Smooth muscle cell (in vitro differentiated cells): ENCODE results near the gene SNU13. TPM values are rescaled to one million over a fixed set of nuclear protein-coding genes. Genes with fewer than 3 reads are reported as not detected.
"Not testable (repeated sequence)": the region's sequence is repeated elsewhere in the genome, so short reads cannot be mapped to it uniquely, and the experiment has no call there.

Experiments used
- DNase-seq: peaks from one replicate; lab custom pipeline; 2025; ENCODE audit not compliant: unreplicated experiment; lab: John Stamatoyannopoulos, UW
- H2AFZ ChIP-seq: fragments of 200-600 bp; sonication (generic); 2 replicates; pipeline ENCODE4 v1.6.0; 2016; ENCODE audit warnings: antibody characterized with exemption, low read depth, mild to moderate bottlenecking
- H3F3A ChIP-seq: fragments of 200-600 bp; sonication (generic); 2 replicates; pipeline ENCODE4 v1.6.0; 2017; ENCODE audit warnings: antibody characterized with exemption, low read depth
- H3K27ac ChIP-seq: fragments of 200-600 bp; sonication (generic); 2 replicates; pipeline ENCODE4 v1.5.1; 2016; ENCODE audit warnings: low read depth, mild to moderate bottlenecking
- H3K27me3 ChIP-seq: fragments of 200-600 bp; sonication (generic); 2 replicates; pipeline ENCODE4 v1.6.1; 2016; ENCODE audit warnings: low read depth, mild to moderate bottlenecking
- H3K36me3 ChIP-seq: fragments of 200-600 bp; sonication (generic); 2 replicates; pipeline ENCODE4 v1.5.1; 2016; ENCODE audit warnings: low read depth
- H3K4me1 ChIP-seq: fragments of 200-600 bp; sonication (generic); 2 replicates; pipeline ENCODE4 v1.5.1; 2016; ENCODE audit warnings: low read depth
- H3K4me2 ChIP-seq: fragments of 200-600 bp; sonication (generic); 2 replicates; pipeline ENCODE4 v1.6.0; 2016; ENCODE audit warnings: mild to moderate bottlenecking
- H3K4me3 ChIP-seq: fragments of 200-600 bp; sonication (generic); 2 replicates; pipeline ENCODE4 v1.5.1; 2016; ENCODE audit warnings: mild to moderate bottlenecking
- H3K79me2 ChIP-seq: fragments of 200-600 bp; sonication (generic); 2 replicates; pipeline ENCODE4 v1.6.0; 2016; ENCODE audit warnings: low read depth, mild to moderate bottlenecking
- H3K9ac ChIP-seq: fragments of 200-600 bp; sonication (generic); 2 replicates; pipeline ENCODE4 v1.6.0; 2016; ENCODE audit warnings: low read depth
- H3K9me3 ChIP-seq: fragments of 200-600 bp; sonication (generic); replicated peaks from 2 replicates; pipeline ENCODE4 v1.5.1; 2016; ENCODE audit warnings: low read depth
- H4K20me1 ChIP-seq: fragments of 200-600 bp; sonication (generic); 2 replicates; pipeline ENCODE4 v1.6.0; 2016; ENCODE audit warnings: low read depth
- CTCF ChIP-seq: fragments of 200-600 bp; sonication (generic); IDR thresholded peaks from 2 replicates; pipeline ENCODE4 v1.5.1; 2017; ENCODE audit warnings: borderline replicate concordance, mild to moderate bottlenecking, antibody characterized with exemption; ENCODE audit not compliant: insufficient read depth, poor library complexity, severe bottlenecking
- WGBS: methylation state at CpG from one replicate; pipeline ENCODE4 v1.1.7; 2016; ENCODE audit warnings: low lambda C conversion rate; 5-methylcytosine and 5-hydroxymethylcytosine counted together
- polyA plus RNA-seq: library from polyadenylated mRNA; unstranded; fragments of >200 nt; fragmentation: Nextera tagmentation; extraction: Ambion mirVana; gene quantifications from 2 replicates; pipeline ENCODE4 v1.2.1, GENCODE V29; 2016
- small RNA-seq: library from RNA; depleted of rRNA; stranded (forward); fragments of <200 nt; gene quantifications from one replicate; pipeline ENCODE3, GENCODE V24; 2014
- total RNA-seq: library from RNA; depleted of rRNA; stranded (reverse); fragments of >200 nt; gene quantifications from 2 replicates; pipeline ENCODE4 v1.2.3, GENCODE V29; 2014

The SNU13 gene
- total and polyA plus RNA-seq, 2 experiments from 2014 or later, result 142 to 250 TPM

DNA sequence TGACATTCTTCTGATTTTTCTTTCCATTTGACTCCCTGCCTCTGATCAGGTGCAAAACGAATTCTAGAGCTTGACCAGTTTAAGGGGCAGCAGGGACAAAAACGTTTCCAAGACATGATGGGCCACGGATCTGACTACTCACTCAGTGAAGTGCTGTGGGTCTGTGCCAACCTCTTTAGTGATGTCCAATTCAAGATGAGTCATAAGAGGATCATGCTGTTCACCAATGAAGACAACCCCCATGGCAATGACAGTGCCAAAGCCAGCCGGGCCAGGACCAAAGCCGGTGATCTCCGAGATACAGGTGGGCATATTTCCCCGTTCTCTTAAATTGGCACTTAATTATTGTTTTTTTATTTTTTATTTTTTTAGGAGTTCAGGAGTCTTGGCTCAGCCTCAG is 52.2 kb downstream of the SNU13 start:
- peaks cover 45% of the 10 kb centered on the region for H4K20me1 ChIP-seq
- H3K27ac ChIP-seq, result no peak overlapping the region
- 97% methylated on average over 7 of the region's 7 CpGs for WGBS
- H3K4me3 ChIP-seq, result no peak overlapping the region
- H3K9ac ChIP-seq, result no peak overlapping the region
- H3K4me2 ChIP-seq, result no peak overlapping the region
- no peaks in the 10 kb centered on the region for H3F3A ChIP-seq
- TF ChIP-seq CTCF, result no peak
- H3K4me1 ChIP-seq, result no peaks in the 10 kb centered on the region
- DNase-seq, result no peak
- H3K36me3 ChIP-seq, result peaks cover 13% of the 10 kb centered on the region
- H3K27me3 ChIP-seq, result no peaks in the 10 kb centered on the region
- no peaks in the 10 kb centered on the region for H3K9me3 ChIP-seq
- no peak overlapping the region for H2AFZ ChIP-seq
- H3K79me2 ChIP-seq, result peaks cover 17% of the 10 kb centered on the region

GRCh38 chr22:41634610-41635009 is 54.1 kb downstream of the SNU13 start:
- not testable (repeated sequence) for H3K9ac ChIP-seq, H3K36me3 ChIP-seq
- 93% methylated on average over 7 of the region's 8 CpGs for WGBS

DNA sequence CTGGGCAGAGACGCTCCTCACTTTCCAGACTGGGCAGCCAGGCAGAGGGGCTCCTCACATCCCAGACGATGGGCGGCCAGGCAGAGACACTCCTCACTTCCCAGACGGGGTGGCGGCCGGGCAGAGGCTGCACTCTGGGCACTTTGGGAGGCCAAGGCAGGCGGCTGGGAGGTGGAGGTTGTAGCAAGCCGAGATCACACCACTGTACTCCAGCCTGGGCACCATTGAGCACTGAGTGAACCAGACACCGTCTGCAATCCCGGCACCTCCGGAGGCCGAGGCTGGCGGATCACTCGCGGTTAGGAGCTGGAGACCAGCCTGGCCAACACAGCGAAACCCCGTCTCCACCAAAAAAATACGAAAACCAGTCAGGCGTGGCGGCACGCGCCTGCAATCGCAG is 57.1 kb downstream of the SNU13 start:
- DNase-seq, H3K27ac ChIP-seq, H3K4me1 ChIP-seq, H3F3A ChIP-seq, H3K9ac ChIP-seq, H3K4me2 ChIP-seq, H2AFZ ChIP-seq, H3K9me3 ChIP-seq, H3K27me3 ChIP-seq, H3K4me3 ChIP-seq: not testable (repeated sequence)
- Histone ChIP-seq H4K20me1 (peaks cover 62% of the 10 kb centered on the region), H3K79me2 (peaks cover 28% of the 10 kb centered on the region), H3K36me3 (peaks cover 25% of the 10 kb centered on the region)
- WGBS, result 96% methylated on average over 11 of the region's 23 CpGs

More at GRCh38 chr22:41634610-41635009, 54.1 kb downstream of the SNU13 start:
- H2AFZ ChIP-seq, H3K79me2 ChIP-seq, H3K27me3 ChIP-seq, H3K9me3 ChIP-seq, H3K4me1 ChIP-seq, H3K27ac ChIP-seq, H3F3A ChIP-seq, H3K4me3 ChIP-seq, DNase-seq, H3K4me2 ChIP-seq: not testable (repeated sequence)
- H4K20me1 ChIP-seq, result peaks cover 42% of the 10 kb centered on the region

DNA sequence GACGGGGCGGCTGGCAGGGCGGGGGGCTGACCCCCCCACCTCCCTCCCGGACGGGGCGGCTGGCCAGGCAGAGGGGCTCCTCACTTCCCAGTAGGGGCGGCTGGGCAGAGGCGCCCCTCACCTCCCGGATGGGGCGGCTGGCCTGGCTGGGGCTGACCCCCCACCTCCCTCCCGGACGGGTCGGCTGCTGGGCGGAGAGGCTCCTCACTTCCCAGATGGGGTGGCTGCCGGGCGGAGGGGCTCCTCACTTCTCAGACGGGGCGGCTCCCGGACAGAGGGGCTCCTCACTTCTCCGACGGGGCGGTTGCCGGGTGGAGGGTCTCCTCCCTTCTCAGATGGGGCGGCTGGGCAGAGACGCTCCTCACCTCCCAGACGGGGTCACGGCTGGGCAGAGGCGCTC is 57.6 kb downstream of the SNU13 start:
- Histone ChIP-seq H4K20me1 (peaks cover 65% of the 10 kb centered on the region), H3K36me3 (peaks cover 22% of the 10 kb centered on the region), H3K79me2 (peaks cover 31% of the 10 kb centered on the region)
- H3K27ac ChIP-seq, H3K4me3 ChIP-seq, H3F3A ChIP-seq, DNase-seq, H3K4me1 ChIP-seq, H3K4me2 ChIP-seq, H3K9ac ChIP-seq, H3K9me3 ChIP-seq, H2AFZ ChIP-seq, H3K27me3 ChIP-seq: not testable (repeated sequence)
- 100% methylated on average over 11 of the region's 28 CpGs for WGBS

- no peaks in the 10 kb centered on the region for H3F3A ChIP-seq
- H4K20me1 ChIP-seq, result peaks cover 57% of the 10 kb centered on the region
- H3K4me2 ChIP-seq, result no peak overlapping the region
- no peaks in the 10 kb centered on the region for H3K9me3 ChIP-seq
- no peak overlapping the region for H3K4me3 ChIP-seq
- DNase-seq, result no peak
- no peak overlapping the region for H2AFZ ChIP-seq
- peaks cover 6% of the 10 kb centered on the region for H3K4me1 ChIP-seq
- H3K27ac ChIP-seq, result no peak overlapping the region
- H3K79me2 ChIP-seq, result peaks cover 68% of the 10 kb centered on the region
- peaks cover 15% of the 10 kb centered on the region for H3K36me3 ChIP-seq
- no peaks in the 10 kb centered on the region for H3K27me3 ChIP-seq
- no peak overlapping the region for H3K9ac ChIP-seq
- TF ChIP-seq CTCF, result no peak
- WGBS, result 98% methylated on average over 7 of the region's 7 CpGs
These were observed 63.1 kb downstream of the SNU13 start for GRCh38 chr22:41625577-41625976.

Small RNA genes within 50 kb of the gene (small RNA-seq; reads per million reads assigned to genes)
- gene HMGN2P10, result not detected
- not detected for gene RF00019
- gene RNU6-476P, result not detected
- not detected for gene RNU6ATAC22P

Other genes with a start within 250 kb of the SNU13 start
- 17.9 and 19.7 TPM in 2 replicates for gene TOB2, start 242.1 kb downstream of the SNU13 start, total RNA-seq
- 25.6 and 27.0 TPM in 2 replicates for gene TOB2, start 242.1 kb downstream of the SNU13 start, polyA plus RNA-seq
- gene PHF5A, start 220.2 kb downstream of the SNU13 start, total RNA-seq, result 28.3 and 42.7 TPM in 2 replicates
- gene PHF5A, start 220.2 kb downstream of the SNU13 start, polyA plus RNA-seq, result 19.4 and 24.2 TPM in 2 replicates
- 33.0 and 33.4 TPM in 2 replicates for gene ACO2, start 219.8 kb downstream of the SNU13 start, total RNA-seq
- gene ACO2, start 219.8 kb downstream of the SNU13 start, polyA plus RNA-seq, result 72.1 and 85.5 TPM in 2 replicates
- 10.9 and 12.1 TPM in 2 replicates for gene POLR3H, start 144.4 kb downstream of the SNU13 start, total RNA-seq
- 20.3 and 26.7 TPM in 2 replicates for gene POLR3H, start 144.4 kb downstream of the SNU13 start, polyA plus RNA-seq
- gene CSDC2, start 127.9 kb downstream of the SNU13 start, total RNA-seq, result 2.9 and 3.1 TPM in 2 replicates
- 5.9 and 9.1 TPM in 2 replicates for gene CSDC2, start 127.9 kb downstream of the SNU13 start, polyA plus RNA-seq
- gene PMM1, start 99.0 kb downstream of the SNU13 start, total RNA-seq, result 19.5 and 24.7 TPM in 2 replicates
- gene PMM1, start 99.0 kb downstream of the SNU13 start, polyA plus RNA-seq, result 71.9 and 87.3 TPM in 2 replicates
- gene DESI1, start 67.8 kb downstream of the SNU13 start, total RNA-seq, result 12.0 and 16.9 TPM in 2 replicates
- 14.3 and 17.6 TPM in 2 replicates for gene DESI1, start 67.8 kb downstream of the SNU13 start, polyA plus RNA-seq
- 186 and 200 TPM in 2 replicates for gene XRCC6, start 67.6 kb downstream of the SNU13 start, total RNA-seq
- gene XRCC6, start 67.6 kb downstream of the SNU13 start, polyA plus RNA-seq, result 255 and 264 TPM in 2 replicates
- 0.18 and 0.49 TPM in 2 replicates for gene MEI1, start 10.6 kb upstream of the SNU13 start, total RNA-seq
- gene MEI1, start 10.6 kb upstream of the SNU13 start, polyA plus RNA-seq, result 2.6 and 3.2 TPM in 2 replicates
- gene CCDC134, start 111.8 kb upstream of the SNU13 start, total RNA-seq, result 6.5 and 7.4 TPM in 2 replicates
- 4.6 and 8.8 TPM in 2 replicates for gene CCDC134, start 111.8 kb upstream of the SNU13 start, polyA plus RNA-seq
- 62.9 and 70.3 TPM in 2 replicates for gene SREBF2, start 144.2 kb upstream of the SNU13 start, total RNA-seq
- gene SREBF2, start 144.2 kb upstream of the SNU13 start, polyA plus RNA-seq, result 68.5 and 78.2 TPM in 2 replicates
- not detected in 2 replicates for gene SHISA8, start 226.2 kb upstream of the SNU13 start, total RNA-seq
- 0.11 TPM in 1 of 2 replicates, not detected in the other for gene SHISA8, start 226.2 kb upstream of the SNU13 start, polyA plus RNA-seq
- gene TNFRSF13C, start 237.9 kb upstream of the SNU13 start, total RNA-seq, result not detected in 2 replicates
- gene TNFRSF13C, start 237.9 kb upstream of the SNU13 start, polyA plus RNA-seq, result 0.15 and 0.37 TPM in 2 replicates